K562 (cell line): ENCODE results near the gene IL12RB1. TPM values are rescaled to one million over a fixed set of nuclear protein-coding genes. Genes with fewer than 3 reads are reported as not detected.

ENCODE experiments used
- ATAC-seq: fragments of 200-7000 bp; cut with Tn5 transposase; 3 replicates; pipeline ENCODE4 v1.9.1; 2020; ENCODE audit warnings: moderate library complexity
- BruUV-seq: library from RNA; stranded (reverse); fragments of 400-500 nt; replicated peaks from 2 replicates; lab custom pipeline; 2021; lab: Mats Ljungman, UMichigan
- CTCF ChIA-PET: fragments of 300-600 bp; formaldehyde crosslinking; extraction: SDS; loops from one replicate; lab custom pipeline; 2021; ENCODE audit warnings: low intra/inter-chr PET ratio; lab: Yijun Ruan, JAX
- POLR2A ChIA-PET: fragments of 300-600, 350-650 bp; sonication (Branson Sonifier 250); formaldehyde crosslinking; extraction: SDS; loops from one replicate; lab custom pipeline; 2021; ENCODE audit warnings: antibody characterized with exemption, inconsistent platforms; lab: Yijun Ruan, JAX
- DNase-seq, 4 experiments: peaks; one replicate each; pipeline versions ENCODE4 v3.0.0 to v3.0.0-alpha.2; 2011 to 2018; ENCODE audit warnings: low spot score in 3 of 4, mixed read lengths in 3 of 4; ENCODE audit errors: extremely low read depth in 1 of 4
- FAIRE-seq: peaks from 2 replicates; lab custom pipeline; 2011; peaks lifted over from hg19 to GRCh38; lab: Jason Lieb, UNC
- H2AFZ ChIP-seq: 2 replicates; pipeline ENCODE4 v1.6.0; 2011; ENCODE audit warnings: low read depth, low read length, control low read depth, inconsistent platforms
- H3K27ac ChIP-seq: fragments of 200-600 bp; 3 replicates; pipeline ENCODE4 v1.8.0; 2011; ENCODE audit warnings: low read depth, mild to moderate bottlenecking, control low read depth, inconsistent platforms, low read length, moderate library complexity, mixed read lengths; ENCODE audit errors: extremely low read depth
- H3K27me3 ChIP-seq, 2 experiments: fragments of 300-600 bp in 1 of 2; 2 replicates in 1 of 2; 3 replicates in 1 of 2; pipeline versions ENCODE4 v1.6.0 to v1.8.0; 2011; ENCODE audit warnings: inconsistent platforms in 2 of 2, low read length in 2 of 2, mild to moderate bottlenecking in 1 of 2, mixed read lengths in 1 of 2, moderate library complexity in 1 of 2; ENCODE audit not compliant: control insufficient read depth in 2 of 2, insufficient read depth in 2 of 2
- H3K36me3 ChIP-seq: fragments of 300-600 bp; 3 replicates; pipeline ENCODE4 v1.8.0; 2011; ENCODE audit warnings: mild to moderate bottlenecking, low read length, inconsistent platforms; ENCODE audit not compliant: control insufficient read depth, insufficient read depth
- H3K4me1 ChIP-seq, 2 experiments: fragments of 200-600 bp in 1 of 2; replicated peaks in 1 of 2; 2 replicates in 1 of 2; 3 replicates in 1 of 2; pipeline versions ENCODE4 v1.5.1 to v1.8.0; 2011; ENCODE audit warnings: inconsistent platforms in 2 of 2, low read length in 2 of 2, mild to moderate bottlenecking in 1 of 2, mixed read lengths in 1 of 2, moderate library complexity in 1 of 2; ENCODE audit not compliant: control insufficient read depth in 2 of 2, insufficient read depth in 2 of 2
- H3K4me2 ChIP-seq: 2 replicates; pipeline ENCODE4 v1.6.1; 2011; ENCODE audit warnings: low read length, control low read depth, inconsistent platforms, mixed read lengths; ENCODE audit not compliant: insufficient read depth
- H3K4me3 ChIP-seq: fragments of 200-600 bp; sonication (generic), shearing (Covaris generic); 2 replicates; pipeline ENCODE4 v1.5.1; 2016; ENCODE audit warnings: control low read depth, inconsistent platforms
- H3K79me2 ChIP-seq: fragments of 200-600 bp; 3 replicates; pipeline ENCODE4 v1.8.0; 2011; ENCODE audit warnings: low read length, inconsistent platforms; ENCODE audit not compliant: control insufficient read depth, insufficient read depth
- H3K9ac ChIP-seq, 2 experiments: 2 replicates each; pipeline versions ENCODE4 v1.6.0 to v1.6.1; 2011; ENCODE audit warnings: low read depth in 2 of 2, low read length in 2 of 2, control low read depth in 1 of 2, inconsistent platforms in 1 of 2, mild to moderate bottlenecking in 1 of 2, mixed read lengths in 1 of 2; ENCODE audit not compliant: insufficient read depth in 1 of 2
- H3K9me1 ChIP-seq: one replicate; pipeline ENCODE4 v1.6.0; 2011; ENCODE audit warnings: inconsistent platforms, mild to moderate bottlenecking, low read length, moderate library complexity; ENCODE audit not compliant: control insufficient read depth, insufficient read depth
- H3K9me3 ChIP-seq: replicated peaks from 2 replicates; pipeline ENCODE4 v1.5.1; 2011; ENCODE audit warnings: low read depth, low read length, inconsistent platforms; ENCODE audit not compliant: control insufficient read depth, insufficient read depth
- H4K20me1 ChIP-seq: replicated peaks from 2 replicates; pipeline ENCODE4 v1.6.1; 2011; ENCODE audit warnings: low read length, inconsistent platforms, mixed read lengths; ENCODE audit not compliant: control insufficient read depth, insufficient read depth
- ELF2 ChIP-seq: fragments of 250-450 bp; sonication (Bioruptor Pico); IDR thresholded peaks from 2 replicates; pipeline ENCODE4 v1.5.0; 2021; ENCODE audit warnings: mild to moderate bottlenecking
- HMG20A ChIP-seq: fragments of 450-650 bp; formaldehyde crosslinking; conservative IDR thresholded peaks from 2 replicates; pipeline ENCODE4 v1.4.0; 2020; ENCODE audit warnings: mild to moderate bottlenecking, mixed read lengths
- KHSRP ChIP-seq: fragments of 450-650 bp; IDR thresholded peaks from 2 replicates; pipeline ENCODE4 v1.6.1; 2017
- NFYB ChIP-seq: IDR thresholded peaks from 2 replicates; pipeline ENCODE4 v1.6.1; 2011; ENCODE audit warnings: mild to moderate bottlenecking, moderate library complexity; ENCODE audit not compliant: insufficient read length; ENCODE audit errors: extremely low read depth
- NR2C1 ChIP-seq, 2 experiments: fragments of 450-650 bp; IDR thresholded peaks; 2 replicates each; pipeline ENCODE4 v1.6.1; 2017; ENCODE audit warnings: mild to moderate bottlenecking in 2 of 2, antibody characterized with exemption in 1 of 2, inconsistent platforms in 1 of 2, missing compliant biosample characterization in 1 of 2, missing genetic modification characterization in 1 of 2
- SMAD3 ChIP-seq: fragments of 450-650 bp; formaldehyde crosslinking; conservative IDR thresholded peaks from 2 replicates; pipeline ENCODE4 v1.4.0; 2020; ENCODE audit warnings: mild to moderate bottlenecking
- TOE1 ChIP-seq, 2 experiments: fragments of 450-650 bp in 1 of 2; sonication (generic) in 1 of 2; formaldehyde crosslinking in 1 of 2; IDR thresholded peaks; 2 replicates each; pipeline versions ENCODE4 v1.7.1 to v1.8.0; 2016 to 2022; ENCODE audit warnings: borderline replicate concordance in 2 of 2, mild to moderate bottlenecking in 2 of 2, antibody characterized with exemption in 1 of 2, inconsistent platforms in 1 of 2, low read depth in 1 of 2, missing genetic modification reagents in 1 of 2, moderate library complexity in 1 of 2
- U2AF1 ChIP-seq: fragments of 200-400 bp; formaldehyde crosslinking; optimal IDR thresholded peaks from 2 replicates; pipeline ENCODE3; 2017; ENCODE audit warnings: mild to moderate bottlenecking, low read depth, low read length, moderate library complexity
- ZNF41 ChIP-seq: fragments of 250-450 bp; sonication (Bioruptor Pico); conservative IDR thresholded peaks from 2 replicates; pipeline ENCODE4 v1.4.0; 2020; ENCODE audit warnings: mild to moderate bottlenecking
- ZNF717 ChIP-seq: fragments of 250-450 bp; sonication (Bioruptor Pico); IDR thresholded peaks from 2 replicates; pipeline ENCODE4 v1.5.0; 2021
- WGBS: fragments of 100-300 bp; shearing (Covaris generic); methylation state at CpG from one replicate; pipeline ENCODE4 v1.1.6; 2016; ENCODE audit warnings: low coverage, mixed read lengths; ENCODE audit not compliant: insufficient coverage; ENCODE audit errors: missing lambda C conversion rate; 5-methylcytosine and 5-hydroxymethylcytosine counted together
- in situ Hi-C: fragments of 300-500 bp; cut with MboI; formaldehyde crosslinking; loops from 4 replicates; pipeline ENCODE4 v1.15.0; 2018; ENCODE audit warnings: inconsistent platforms, mixed read lengths
- intact Hi-C: fragments of 100-400 bp; cut with micrococcal nuclease; formaldehyde crosslinking; loops from 2 replicates; pipeline ENCODE4 v1.14.2; 2022
- polyA plus RNA-seq, 8 experiments: library from polyadenylated mRNA; depleted of rRNA in 4 of 8; stranded (reverse) in 5 of 8; unstranded in 3 of 8; fragments of >200 nt; fragmentation: Nextera tagmentation in 2 of 8; fragmentation: Illumina TruSeq in 1 of 8; extraction: Ambion mirVana in 2 of 8; extraction: Trizol in 1 of 8; gene quantifications; 2 replicates each; pipeline versions ENCODE4 v1.2.1 to v1.2.3, GENCODE V29; 2011 to 2014; ENCODE audit warnings: inconsistent platforms in 1 of 8, missing spikeins in 1 of 8
- total RNA-seq, 7 experiments: library from RNA; depleted of rRNA in 6 of 7; stranded (reverse); fragments of >200 nt in 6 of 7; fragmentation: Illumina TruSeq in 2 of 7; extraction: Trizol in 2 of 7; gene quantifications; 2 replicates each; pipeline versions ENCODE4 v1.2.1 to v1.2.3, GENCODE V29; 2011 to 2021; ENCODE audit warnings: low replicate concordance in 1 of 7
- TF ChIP-seq, protein P1 (sequence below): fragments of 450-650 bp; IDR thresholded peaks from 2 replicates; pipeline ENCODE4 v1.6.1; 2018; ENCODE audit warnings: mild to moderate bottlenecking, low read depth; ENCODE audit not compliant: partially characterized antibody
- TF ChIP-seq, protein P2 (sequence below): fragments of 200-800 bp; sonication (Bioruptor generic); IDR thresholded peaks from 2 replicates; pipeline ENCODE4 v1.6.1; 2017; ENCODE audit warnings: missing genetic modification characterization, missing compliant biosample characterization
- TF ChIP-seq, protein P3 (sequence below): sonication (generic); formaldehyde crosslinking; IDR thresholded peaks from 2 replicates; pipeline ENCODE4 v1.8.0; 2023; ENCODE audit warnings: mild to moderate bottlenecking, missing genetic modification reagents

Gene IL12RB1
- total and polyA plus RNA-seq, 9 of the 15 experiments (the other 6 are each of a cell fraction or from before 2014, with no cell fraction given): 0.04 to 0.07 (median 0.06) TPM; not detected in 5

DNA sequence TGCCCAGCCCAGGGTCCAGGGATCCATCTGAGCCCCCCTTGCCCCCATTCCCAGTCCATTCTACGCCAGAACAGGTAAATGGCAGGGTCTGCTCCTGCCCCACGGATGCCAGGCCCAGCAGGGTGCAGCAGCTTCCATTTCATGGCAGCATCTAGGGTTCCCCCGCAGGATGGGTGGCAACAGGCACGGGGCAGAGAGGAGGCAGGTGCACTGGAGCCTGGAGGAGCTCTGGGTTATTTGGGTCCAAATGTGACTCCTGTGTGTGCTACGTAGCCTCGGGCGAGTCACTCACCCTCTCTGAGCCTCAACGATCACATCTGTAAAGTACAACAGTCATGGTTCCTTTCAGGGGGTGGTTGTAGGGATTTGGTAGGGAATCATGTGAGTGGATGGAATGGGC lies 27.4 kb downstream of the IL12RB1 start:
- Histone ChIP-seq H3K36me3 (no peaks in the 10 kb centered on the region), H3K4me3 (no peak overlapping the region), H2AFZ (peak overlapping the region; percentile 24; the same call in 1 of the 2 replicates), H3K9me1 (no peaks in the 10 kb centered on the region), H4K20me1 (no peaks in the 10 kb centered on the region), H3K9ac (no peak overlapping the region), H3K9me3 (no peaks in the 10 kb centered on the region; the same call in 1 of the 2 replicates), H3K4me2 (no peak overlapping the region), H3K4me1 (peaks cover 3 to 20% of the 10 kb centered on the region in 2 experiments; a peak in 4 of 5 replicates), H3K27ac (no peak overlapping the region), H3K79me2 (no peaks in the 10 kb centered on the region), H3K27me3 (no peaks in the 10 kb centered on the region)
- FAIRE-seq (no peak), DNase-seq (no peak), ATAC-seq (no peak)
- intact Hi-C loops (loop anchor here (10.0 kb wide), 1 partner anchor 194 kb away; no protein-coding TSS in a partner anchor), in situ Hi-C loops (loop anchor here (5.0 kb wide), 1 partner anchor 122 kb away; no protein-coding TSS in a partner anchor)
- 19% methylated on average over 8 of the region's 8 CpGs for WGBS
- BruUV-seq: no TSS peak
- POLR2A ChIA-PET: interaction anchor here (0.6 kb wide), 2 partner anchors 18 to 154 kb away, joined by 3 to 4 read pairs; no protein-coding TSS in a partner anchor
- CTCF ChIA-PET: interaction anchor here (0.5 to 4.4 kb wide), 5 partner anchors 52 to 282 kb away, joined by 3 to 59 read pairs (median 5); partner anchors contain the start of gene ARRDC2
- TF ChIP-seq U2AF1 (no peak), ZNF717 (no peak), ELF2 (CRISPR knock-in tag) (no peak), ZNF41 (CRISPR knock-in tag) (no peak), TOE1 (IDR thresholded peaks at IDR 0.05; ENCODE audit: borderline replicate concordance) (no peak), TOE1 (CRISPR knock-in tag; IDR thresholded peaks at IDR 0.05; ENCODE audit: borderline replicate concordance, low read depth) (no peak), NFYB (no peak), SMAD3 (no peak), KHSRP (no peak), HMG20A (CRISPR knock-in tag) (no peak), NR2C1 (IDR thresholded peaks at IDR 0.05) (no peak), NR2C1 (tag; IDR thresholded peaks at IDR 0.05) (no peak)
- TF ChIP-seq, protein P1, sequence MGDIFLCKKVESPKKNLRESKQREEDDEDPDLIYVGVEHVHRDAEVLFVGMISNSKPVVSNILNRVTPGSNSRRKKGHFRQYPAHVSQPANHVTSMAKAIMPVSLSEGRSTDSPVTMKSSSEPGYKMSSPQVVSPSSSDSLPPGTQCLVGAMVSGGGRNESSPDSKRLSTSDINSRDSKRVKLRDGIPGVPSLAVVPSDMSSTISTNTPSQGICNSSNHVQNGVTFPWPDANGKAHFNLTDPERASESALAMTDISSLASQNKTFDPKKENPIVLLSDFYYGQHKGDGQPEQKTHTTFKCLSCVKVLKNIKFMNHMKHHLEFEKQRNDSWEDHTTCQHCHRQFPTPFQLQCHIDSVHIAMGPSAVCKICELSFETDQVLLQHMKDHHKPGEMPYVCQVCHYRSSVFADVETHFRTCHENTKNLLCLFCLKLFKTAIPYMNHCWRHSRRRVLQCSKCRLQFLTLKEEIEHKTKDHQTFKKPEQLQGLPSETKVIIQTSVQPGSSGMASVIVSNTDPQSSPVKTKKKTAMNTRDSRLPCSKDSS: no peak
- TF ChIP-seq, protein P2, sequence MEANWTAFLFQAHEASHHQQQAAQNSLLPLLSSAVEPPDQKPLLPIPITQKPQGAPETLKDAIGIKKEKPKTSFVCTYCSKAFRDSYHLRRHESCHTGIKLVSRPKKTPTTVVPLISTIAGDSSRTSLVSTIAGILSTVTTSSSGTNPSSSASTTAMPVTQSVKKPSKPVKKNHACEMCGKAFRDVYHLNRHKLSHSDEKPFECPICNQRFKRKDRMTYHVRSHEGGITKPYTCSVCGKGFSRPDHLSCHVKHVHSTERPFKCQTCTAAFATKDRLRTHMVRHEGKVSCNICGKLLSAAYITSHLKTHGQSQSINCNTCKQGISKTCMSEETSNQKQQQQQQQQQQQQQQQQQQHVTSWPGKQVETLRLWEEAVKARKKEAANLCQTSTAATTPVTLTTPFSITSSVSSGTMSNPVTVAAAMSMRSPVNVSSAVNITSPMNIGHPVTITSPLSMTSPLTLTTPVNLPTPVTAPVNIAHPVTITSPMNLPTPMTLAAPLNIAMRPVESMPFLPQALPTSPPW (CRISPR knock-in tag): no peak
- TF ChIP-seq, protein P3, sequence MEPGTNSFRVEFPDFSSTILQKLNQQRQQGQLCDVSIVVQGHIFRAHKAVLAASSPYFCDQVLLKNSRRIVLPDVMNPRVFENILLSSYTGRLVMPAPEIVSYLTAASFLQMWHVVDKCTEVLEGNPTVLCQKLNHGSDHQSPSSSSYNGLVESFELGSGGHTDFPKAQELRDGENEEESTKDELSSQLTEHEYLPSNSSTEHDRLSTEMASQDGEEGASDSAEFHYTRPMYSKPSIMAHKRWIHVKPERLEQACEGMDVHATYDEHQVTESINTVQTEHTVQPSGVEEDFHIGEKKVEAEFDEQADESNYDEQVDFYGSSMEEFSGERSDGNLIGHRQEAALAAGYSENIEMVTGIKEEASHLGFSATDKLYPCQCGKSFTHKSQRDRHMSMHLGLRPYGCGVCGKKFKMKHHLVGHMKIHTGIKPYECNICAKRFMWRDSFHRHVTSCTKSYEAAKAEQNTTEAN (CRISPR knock-in tag): no peak
